NCI-H187 treated with DMSO at 0.1 percent for 48 hours (cell line): ENCODE data around the gene PFKFB3.
"Not testable (repeated sequence)": the region's sequence is repeated elsewhere in the genome, so short reads cannot be mapped to it uniquely, and the experiment has no call there.

ENCODE experiments used
- DNase-seq: peaks from one replicate; lab custom pipeline; 2025; lab: John Stamatoyannopoulos, UW

The PFKFB3 gene

DNA sequence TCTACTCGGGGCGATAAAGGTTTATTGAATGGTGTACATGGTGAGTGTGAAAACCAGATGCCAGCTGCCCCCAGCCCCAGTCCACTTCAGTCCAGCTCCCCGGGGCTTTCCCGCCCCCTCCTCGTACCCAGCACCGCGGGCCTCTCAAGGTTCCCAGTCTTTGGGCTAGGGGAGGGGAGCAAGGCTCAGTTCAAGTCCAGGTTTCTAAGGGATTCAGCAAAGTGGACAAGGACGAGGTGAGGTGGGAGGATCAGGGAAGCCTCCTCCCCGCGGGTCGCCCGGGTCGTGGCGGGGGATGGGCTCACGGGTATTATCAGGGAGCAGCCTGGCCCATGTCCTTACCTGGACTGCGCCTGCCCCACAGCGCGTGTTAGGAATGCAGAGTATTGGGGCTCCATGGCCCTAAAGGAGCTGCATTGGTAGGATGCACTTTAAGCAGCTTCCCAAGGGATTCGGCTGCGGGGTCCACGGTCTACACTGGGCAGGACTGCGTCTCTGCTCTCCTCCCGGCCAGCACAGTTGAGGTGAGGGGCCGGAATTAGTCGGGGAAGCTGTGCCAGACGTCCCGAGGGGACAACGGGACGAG lies 541 bp upstream of the PFKFB3 start:
- DNase-seq, result no peak

DNA sequence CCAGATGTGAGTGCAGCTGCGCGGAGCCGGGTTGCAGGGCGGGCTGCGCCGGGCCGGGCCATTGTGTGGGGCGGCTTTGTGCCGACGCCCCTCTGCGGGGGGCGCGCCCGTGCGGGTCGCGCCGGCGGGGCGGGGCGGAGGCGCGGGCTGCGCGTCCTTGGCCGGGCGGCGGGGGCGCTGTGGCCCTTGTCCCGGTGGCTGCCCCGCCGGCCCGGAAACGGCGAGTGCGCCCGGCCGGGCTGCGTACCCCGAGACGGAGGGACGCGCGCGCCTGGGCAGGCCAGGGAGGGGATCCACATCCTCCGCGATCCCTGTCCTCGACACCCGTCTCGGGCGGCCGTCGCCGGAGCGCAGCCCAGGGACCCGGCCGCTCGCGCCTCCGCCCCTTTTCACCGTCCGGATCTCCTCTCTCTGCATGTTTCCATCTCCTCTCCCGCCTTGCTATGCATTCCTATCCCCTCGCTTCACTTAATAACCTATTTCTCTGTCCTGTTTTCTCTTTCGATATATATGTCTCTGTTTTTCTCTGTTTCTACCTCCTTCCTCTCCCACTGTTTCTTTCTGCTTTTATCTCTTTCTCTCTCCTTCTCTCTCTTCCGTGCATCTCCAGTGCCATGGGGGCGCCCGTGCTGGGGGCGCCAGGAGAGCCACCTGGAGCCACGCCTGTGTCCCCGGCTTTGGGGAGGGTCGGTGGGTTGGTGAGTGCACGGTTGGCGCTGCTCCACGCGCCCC lies 765 bp downstream of the PFKFB3 start:
- no peak for DNase-seq

DNA sequence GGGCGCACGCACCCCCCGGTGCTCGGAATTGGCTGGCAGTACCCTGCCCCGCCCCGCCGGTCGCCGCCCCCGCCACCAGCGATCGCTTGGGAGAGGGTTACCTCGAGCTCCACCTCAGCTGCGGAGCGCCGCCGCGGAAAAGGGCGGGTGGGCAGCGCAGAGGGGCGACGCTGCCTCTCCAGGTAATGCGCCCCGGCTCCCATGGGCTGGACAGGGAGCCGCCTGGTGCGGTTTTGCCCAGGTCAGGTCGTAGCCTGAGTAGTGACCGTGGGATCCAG lies 1.3 kb downstream of the PFKFB3 start:
- no peak for DNase-seq

DNA sequence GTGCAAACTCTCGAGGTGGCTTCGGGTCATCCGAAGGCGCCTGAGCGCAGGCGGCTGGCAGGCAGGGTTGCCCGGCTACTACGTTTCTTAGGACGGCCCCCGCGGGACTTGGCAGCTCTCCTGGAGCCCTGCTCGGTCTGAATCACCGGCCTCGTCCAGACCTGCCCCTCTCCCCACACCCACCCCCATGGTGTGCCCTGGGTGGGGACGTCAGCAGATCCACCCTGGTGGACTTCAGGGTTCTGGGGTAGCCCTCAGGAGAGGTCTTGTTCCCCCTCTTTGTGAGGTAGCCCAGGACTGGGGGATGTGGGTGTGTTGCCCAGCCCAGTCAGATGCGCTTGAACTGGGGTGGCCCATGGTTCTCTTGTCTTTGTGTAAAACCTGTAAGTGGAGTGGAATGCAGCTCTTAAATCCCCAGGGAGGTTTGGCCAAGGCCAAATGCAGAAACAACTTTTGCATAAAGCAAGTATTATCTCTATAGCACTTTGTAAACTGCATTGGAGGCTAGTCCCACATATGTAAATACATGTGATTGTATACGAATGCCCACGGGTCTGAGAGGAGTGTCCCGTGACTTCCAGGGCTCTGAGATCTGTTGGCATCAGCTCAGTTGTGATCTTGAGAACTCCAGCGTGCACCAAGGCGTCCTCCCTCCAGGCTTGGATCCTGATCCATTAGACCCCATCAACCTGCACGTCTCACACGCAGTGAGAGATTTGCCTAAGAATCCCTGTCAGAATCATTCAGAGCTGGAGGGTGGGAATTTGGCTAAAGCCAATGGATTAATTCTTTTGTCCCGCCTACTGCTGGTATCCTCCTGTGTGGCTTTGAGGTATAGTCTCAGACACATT lies 1.8 kb downstream of the PFKFB3 start:
- no peak for DNase-seq

DNA sequence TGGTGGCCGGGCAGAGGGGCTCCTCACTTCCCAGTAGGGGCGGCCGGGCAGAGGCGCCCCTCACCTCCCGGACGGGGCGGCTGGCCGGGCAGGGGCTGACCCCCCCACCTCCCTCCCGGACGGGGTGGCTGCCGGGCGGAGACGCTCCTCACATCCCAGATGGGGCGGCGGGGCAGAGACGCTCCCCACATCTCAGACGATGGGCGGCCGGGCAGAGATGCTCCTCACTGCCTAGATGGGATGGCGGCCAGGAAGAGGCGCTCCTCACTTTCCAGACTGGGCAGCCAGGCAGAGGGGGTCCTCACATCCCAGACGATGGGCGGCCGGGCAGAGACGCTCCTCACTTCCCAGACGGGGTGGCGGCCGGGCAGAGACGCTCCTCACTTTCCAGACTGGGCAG lies 3.8 kb downstream of the PFKFB3 start:
- DNase-seq, result not testable (repeated sequence)

DNA sequence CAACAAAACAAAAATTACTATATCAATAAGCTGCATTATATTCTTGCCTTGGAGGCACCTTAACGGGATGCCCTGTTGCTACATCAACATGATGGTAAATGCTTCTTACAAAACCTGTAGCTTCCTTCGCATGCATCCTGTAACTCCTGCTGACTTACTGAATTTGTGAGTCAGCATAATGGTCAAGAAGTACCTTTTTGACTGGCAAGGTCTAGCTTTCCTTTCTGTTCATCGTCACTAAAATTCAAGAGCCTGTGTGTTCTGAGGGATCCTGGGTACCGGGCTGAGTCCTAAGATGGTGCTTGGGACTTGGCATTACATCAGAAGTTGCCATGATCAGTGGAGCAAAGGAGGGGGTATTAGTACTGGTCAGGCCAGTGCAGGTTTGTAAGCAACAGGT lies 4.9 kb downstream of the PFKFB3 start:
- no peak for DNase-seq

DNA sequence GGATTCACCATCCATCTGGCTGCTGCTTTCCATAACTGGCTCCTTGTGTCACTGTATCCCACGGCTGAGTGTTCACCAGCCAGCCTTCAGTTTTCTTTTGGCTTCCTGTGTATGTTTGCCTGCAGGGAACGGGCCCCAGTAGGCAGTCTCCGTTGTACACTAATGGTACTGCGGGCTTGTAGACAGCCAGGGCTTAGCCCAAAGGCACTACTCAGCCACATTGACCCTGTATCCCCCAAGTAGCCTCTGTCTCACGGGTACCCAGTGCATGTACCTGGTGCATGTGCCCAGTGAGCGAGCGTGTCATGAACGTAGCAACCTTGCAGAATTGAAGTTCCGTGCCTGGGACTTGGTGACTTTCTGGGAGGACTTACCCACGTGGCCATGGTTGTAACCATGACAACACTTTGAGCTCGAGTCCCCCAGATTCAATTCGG lies 6.1 kb downstream of the PFKFB3 start:
- no peak for DNase-seq

DNA sequence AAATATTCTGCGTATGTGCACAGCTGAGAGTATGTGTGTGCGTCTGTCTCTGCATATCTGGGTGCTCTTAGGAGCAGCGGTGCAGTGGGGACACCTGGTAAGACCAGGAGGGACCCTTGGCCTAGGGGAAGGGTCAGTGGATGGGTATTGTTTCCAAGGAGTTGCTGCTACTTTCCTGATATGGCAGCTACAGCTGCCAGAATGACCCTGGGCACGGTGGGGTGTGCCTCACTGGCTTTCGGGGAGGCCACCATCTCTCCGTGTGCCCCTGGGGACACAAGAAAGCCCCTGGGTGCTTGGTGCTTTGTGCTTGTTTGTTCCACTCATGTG lies 8.6 kb downstream of the PFKFB3 start:
- no peak for DNase-seq

DNA sequence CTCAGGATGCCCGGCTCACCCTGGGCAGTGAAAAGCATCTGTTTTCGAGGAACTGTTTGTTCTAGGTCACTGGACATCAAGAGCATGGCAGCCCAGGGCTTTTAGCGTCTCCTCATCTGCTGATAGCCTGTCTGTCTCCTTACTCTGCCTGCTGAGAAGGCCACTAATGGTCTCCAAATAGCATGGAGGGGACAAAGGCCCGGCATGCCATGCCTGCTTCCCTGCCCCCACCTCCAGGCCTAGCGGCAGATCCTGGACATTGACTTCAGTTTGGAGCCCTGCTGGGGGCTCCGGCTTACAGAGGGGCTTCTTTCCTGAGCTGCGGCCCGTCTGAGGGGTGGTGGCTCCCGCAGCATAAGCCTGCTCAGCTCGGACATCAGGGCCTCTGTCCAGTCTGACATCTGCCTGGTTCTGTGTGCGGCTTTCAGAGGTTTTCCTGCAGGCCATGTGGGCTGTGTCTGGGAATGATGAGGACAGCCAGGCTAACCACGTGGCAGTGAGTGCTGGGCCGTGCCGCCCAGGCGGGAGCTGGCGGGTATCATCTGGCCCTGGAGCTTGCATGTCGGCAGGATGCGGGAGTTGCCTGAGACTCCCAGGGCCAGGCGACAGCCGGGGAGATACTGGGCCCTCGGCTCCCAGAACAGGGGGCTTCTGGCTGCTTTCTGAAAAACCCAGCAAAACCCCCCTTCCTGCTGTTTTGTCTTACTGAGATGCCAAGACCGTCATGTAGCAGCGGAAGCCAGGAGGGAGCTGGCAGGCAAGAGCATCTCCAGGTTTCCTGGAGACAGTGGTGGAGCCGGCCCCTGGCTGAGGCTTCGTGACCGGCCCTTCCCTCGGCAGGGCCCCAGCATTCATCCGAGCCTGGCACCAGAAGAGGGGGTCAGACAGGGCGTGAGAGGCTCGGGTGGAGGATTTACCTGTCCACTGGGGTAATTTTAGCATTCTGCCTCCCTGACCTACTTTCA lies 9.2 kb downstream of the PFKFB3 start:
- no peak for DNase-seq

DNA sequence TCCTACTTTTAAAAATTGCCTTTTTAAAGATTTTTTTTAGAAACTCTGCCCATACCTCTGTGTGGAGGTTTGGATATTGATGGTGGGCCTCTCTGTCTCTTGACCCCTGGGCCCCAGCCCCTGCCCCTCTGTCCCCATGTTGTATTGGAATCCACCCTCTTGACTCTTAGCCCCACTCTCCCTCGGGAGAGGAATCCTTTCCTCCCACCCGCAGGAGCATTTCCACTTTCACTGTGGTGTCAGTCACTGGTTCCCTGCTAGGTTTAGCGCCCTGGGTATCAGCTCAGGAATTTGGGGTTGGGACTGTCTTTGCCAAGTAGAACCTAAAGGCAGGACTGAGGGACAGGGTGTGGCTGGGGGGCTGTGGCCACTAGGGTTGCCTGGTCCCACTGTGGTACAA lies 10.1 kb downstream of the PFKFB3 start:
- DNase-seq, result no peak

DNA sequence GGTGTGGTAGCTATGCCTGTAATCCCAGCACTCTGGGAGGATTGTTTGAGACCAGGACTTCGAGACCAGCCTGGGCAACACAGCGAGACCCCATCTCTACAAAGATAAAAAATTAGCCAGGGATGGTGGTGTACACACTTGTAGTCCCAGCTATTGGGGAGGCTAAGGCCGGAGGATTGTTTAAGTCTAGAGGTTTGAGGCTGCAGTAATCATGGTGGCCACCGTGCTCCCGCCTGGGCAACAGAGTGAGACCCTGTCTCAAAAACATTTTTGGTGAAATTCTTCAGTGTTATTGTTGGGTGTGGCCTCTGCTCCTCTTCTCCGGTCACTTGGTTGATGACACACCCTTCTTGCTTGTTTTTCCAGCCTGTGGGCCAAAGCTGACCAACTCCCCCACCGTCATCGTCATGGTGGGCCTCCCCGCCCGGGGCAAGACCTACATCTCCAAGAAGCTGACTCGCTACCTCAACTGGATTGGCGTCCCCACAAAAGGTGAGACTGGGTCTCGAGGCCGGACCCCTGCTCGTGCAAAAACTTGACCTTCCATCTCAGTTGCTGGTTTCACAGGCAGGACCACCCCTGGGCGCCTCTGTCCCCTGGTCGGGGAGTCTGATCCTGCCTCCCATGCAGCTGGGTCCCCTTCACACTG lies 10.6 kb downstream of the PFKFB3 start:
- DNase-seq, result no peak

DNA sequence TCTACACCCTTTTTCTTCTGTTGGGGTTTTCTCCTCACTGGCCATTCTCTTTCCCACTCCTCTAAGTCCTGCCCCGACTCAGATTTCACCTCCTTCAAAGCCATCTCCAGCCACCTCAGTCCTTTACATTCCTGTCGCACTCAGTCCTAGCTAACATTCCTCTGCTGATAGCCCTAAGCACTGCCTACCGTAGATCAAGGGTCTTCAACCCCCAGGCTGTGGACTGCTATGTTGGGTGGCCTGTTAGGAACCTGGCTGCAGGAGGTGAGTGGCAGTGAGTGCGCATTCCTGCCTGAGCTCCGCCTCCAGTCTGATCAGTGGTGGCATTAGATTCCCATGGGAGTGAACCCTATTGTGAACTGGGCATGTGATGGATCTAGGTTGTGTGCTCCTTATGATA lies 11.2 kb downstream of the PFKFB3 start:
- no peak for DNase-seq

DNA sequence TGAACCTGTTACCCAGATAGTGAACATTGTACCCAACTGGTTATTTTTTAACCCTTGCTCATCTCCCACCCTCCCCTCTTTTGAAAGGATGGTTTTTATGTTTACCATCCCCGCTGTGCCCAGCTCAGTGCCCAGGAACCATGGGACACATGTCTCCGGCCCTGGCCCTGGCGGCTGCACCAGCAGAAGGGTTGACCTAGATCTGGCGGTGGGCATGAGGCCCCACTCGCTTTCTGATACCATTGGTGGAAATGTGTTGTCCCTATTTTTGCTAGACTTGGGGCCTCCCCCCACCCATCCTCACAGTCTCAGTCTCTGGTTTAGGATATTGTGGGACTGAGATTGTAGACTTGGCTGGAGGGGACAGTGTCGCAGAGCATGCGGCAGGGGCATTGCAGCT lies 11.9 kb downstream of the PFKFB3 start:
- no peak for DNase-seq

DNA sequence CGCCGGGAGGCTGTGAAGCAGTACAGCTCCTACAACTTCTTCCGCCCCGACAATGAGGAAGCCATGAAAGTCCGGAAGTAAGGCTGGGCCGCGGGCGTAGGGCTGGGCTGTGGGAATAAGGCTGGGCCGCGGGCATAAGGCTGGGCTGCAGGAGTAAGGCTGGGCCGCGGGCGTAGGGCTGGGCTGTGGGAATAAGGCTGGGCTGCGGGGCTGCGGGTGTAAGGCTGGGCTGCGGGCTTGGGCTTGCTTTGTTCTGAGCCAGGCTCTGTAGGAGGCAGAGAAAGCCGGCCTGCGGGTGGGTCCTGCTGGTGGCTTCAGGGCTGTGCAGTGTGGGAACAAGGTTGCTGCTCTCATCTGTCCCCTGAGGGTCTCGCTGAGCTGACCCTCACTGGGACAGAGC lies 12.5 kb downstream of the PFKFB3 start:
- no peak for DNase-seq

DNA sequence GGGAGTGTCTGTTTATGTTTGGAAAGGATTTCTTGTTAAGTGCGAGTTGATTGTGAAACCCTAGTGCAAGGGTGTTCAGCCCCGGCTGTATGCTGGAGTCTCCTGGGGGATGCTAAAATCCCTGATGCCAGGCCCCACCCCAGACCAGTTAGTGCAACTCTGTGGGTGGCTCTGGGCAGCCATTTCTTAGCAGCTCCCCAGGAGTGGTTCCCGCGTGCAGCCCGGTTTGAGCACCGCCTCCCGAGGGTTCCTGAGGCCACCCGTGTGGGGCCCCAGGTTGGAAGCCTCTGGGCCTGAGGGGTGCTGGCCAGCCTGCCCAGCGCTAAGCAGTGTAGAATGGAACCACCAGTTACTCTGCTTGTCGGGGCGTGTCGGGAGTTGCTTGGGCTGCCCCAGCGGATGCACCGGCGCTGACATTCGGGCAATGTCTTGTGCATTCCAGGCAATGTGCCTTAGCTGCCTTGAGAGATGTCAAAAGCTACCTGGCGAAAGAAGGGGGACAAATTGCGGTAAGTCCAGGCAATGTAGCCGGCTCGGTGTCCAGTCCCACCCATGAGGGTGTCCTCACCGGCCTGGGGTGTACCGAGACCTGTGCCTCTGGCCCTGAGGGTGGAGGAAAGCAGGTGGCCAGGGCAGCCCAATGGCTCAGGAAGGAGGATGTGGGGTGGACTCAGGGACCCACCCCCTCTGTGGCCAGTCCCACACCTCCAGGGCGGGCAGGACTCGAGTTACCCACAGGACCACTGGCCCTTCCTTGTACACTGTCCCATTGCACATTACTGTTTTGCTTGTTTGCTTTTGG lies 13.2 kb downstream of the PFKFB3 start:
- no peak for DNase-seq

DNA sequence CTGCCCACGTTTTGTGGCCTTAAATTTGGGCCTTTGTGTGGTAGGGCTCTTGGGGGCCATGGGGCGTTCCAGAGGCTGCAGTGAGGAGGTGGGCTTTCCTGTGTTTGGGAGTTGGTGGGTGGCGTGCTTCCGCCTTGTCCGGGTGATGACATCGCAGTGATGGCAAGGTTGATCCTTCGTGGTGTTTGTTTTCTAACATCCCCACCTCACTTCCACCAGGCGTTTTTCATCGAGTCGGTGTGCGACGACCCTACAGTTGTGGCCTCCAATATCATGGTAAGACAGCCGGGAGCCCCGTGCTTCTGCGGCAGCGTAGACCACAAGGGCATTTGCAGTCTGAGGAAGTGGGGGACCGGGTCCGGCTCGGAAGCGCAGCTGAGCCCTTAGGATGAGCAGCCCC lies 14.2 kb downstream of the PFKFB3 start:
- no peak for DNase-seq

DNA sequence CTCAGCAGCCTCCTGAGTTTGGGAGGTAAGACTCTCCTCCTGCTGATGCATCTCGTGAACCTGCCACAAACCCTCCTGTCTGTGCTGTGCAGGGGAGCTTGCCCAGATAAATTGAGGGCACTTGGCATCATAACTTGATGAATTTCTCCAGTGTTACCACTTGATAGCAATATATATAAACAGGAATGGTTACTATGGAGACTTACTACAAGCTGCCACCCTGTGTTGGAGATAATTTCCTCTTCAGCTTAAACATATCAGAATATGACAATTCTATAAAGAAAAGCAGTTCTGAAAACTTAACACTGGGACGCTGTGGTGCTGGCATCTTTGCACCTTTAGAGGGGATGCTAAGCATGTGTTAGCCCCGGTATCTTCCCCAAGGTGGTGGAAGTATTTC lies 14.9 kb downstream of the PFKFB3 start:
- DNase-seq, result no peak

DNA sequence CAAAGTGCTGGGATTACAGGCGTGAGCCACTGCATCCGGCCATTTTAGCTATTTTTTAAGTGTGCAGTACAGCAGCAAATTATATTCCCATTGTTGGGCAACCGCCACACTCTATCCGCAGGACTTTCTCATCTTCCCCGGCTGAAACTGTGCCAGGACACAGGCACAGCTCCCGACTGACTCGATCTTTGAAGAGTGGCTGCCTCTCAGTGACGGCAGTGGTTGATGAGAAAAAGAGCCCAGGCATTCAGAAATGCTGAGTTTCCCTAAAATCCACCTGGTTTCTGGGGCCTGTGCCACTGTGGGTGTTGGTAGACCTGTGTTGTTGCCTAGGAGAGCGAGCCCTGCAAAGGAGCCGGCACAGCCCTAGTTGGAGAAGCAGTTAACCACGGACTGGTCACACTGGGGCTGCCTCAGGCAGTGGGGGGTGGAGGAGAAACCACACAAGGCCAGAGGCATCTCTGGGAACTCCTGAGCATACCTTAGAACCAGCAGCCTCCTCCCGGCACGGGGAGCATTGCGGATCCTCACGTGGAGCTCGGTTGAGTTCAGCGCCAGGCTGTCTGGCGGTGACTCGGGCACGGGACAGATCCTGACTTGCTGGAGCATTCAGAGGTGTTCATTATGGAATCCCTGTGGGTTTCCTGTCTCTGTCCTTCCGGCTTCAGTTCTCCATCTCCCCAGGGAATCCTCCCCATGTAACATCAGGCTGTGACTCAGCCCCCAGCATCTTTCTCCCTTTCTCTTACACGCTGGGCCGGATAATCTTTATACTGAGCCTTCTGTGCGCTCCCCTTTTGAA lies 16.2 kb downstream of the PFKFB3 start:
- DNase-seq, result no peak

DNA sequence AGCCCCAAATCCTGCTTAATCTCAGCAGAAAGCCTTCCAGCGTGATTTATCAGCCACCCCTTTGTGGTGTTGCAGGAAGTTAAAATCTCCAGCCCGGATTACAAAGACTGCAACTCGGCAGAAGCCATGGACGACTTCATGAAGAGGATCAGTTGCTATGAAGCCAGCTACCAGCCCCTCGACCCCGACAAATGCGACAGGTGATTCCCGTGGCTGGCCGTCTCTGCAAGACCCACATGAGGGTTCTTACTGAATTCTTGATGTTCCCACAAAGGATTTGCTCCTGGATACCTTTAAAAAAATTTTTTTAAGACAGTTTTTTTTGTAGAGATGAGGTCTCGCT lies 16.7 kb downstream of the PFKFB3 start:
- DNase-seq, result no peak
